H1 (cell line): Measurements from ENCODE around the gene ROR1. TPM values are rescaled to one million over a fixed set of nuclear protein-coding genes. Genes with fewer than 3 reads are reported as not detected.

Experiments used
- CTCF ChIA-PET: fragments of 300-600 bp; sonication (Branson Sonifier 250); formaldehyde crosslinking; loops from one replicate; lab custom pipeline; 2021; ENCODE audit not compliant: partially characterized antibody; lab: Charles Lee
- POLR2A ChIA-PET: fragments of 300-600 bp; sonication (Branson Sonifier 250); formaldehyde crosslinking; loops from one replicate; lab custom pipeline; 2021; ENCODE audit warnings: inconsistent platforms; ENCODE audit not compliant: partially characterized antibody; lab: Charles Lee
- DNase-seq, 2 experiments: peaks; one replicate each; pipeline versions ENCODE4 v3.0.0 to v3.0.0-alpha.2; 2010 to 2022; ENCODE audit warnings: low spot score in 2 of 2, low read depth in 1 of 2, mixed read lengths in 1 of 2
- FAIRE-seq: peaks from 2 replicates; lab custom pipeline; 2011; peaks lifted over from hg19 to GRCh38; lab: Jason Lieb, UNC
- H2AFZ ChIP-seq: 2 replicates; pipeline ENCODE4 v1.8.1; 2012; ENCODE audit warnings: low read length, inconsistent platforms
- H2AK5ac ChIP-seq: 2 replicates; pipeline ENCODE4 v1.6.1; 2013; ENCODE audit warnings: low read depth, low read length
- H2BK120ac ChIP-seq: replicated peaks from 2 replicates; pipeline ENCODE3; 2013; ENCODE audit warnings: low read depth, low read length, inconsistent platforms
- H2BK12ac ChIP-seq: 2 replicates; pipeline ENCODE4 v1.6.1; 2013; ENCODE audit warnings: low read depth, low read length
- H2BK15ac ChIP-seq: 2 replicates; pipeline ENCODE4 v1.6.1; 2013; ENCODE audit warnings: low read length
- H2BK20ac ChIP-seq: 2 replicates; pipeline ENCODE4 v1.6.1; 2013; ENCODE audit warnings: low read length
- H2BK5ac ChIP-seq: 2 replicates; pipeline ENCODE4 v1.6.1; 2013; ENCODE audit warnings: low read depth, low read length
- H3K14ac ChIP-seq: 2 replicates; pipeline ENCODE4 v1.6.1; 2013; ENCODE audit warnings: inconsistent platforms; ENCODE audit not compliant: insufficient read length
- H3K18ac ChIP-seq: 2 replicates; pipeline ENCODE4 v1.6.1; 2013; ENCODE audit warnings: low read length; ENCODE audit errors: extremely low read depth
- H3K23ac ChIP-seq: 2 replicates; pipeline ENCODE4 v1.6.1; 2013; ENCODE audit warnings: inconsistent platforms; ENCODE audit not compliant: insufficient read length
- H3K23me2 ChIP-seq: 2 replicates; pipeline ENCODE4 v1.6.1; 2013; ENCODE audit warnings: low read depth, low read length
- H3K27ac ChIP-seq: 2 replicates; pipeline ENCODE4 v1.6.1; 2011; ENCODE audit warnings: low read depth, low read length, inconsistent platforms
- H3K27me3 ChIP-seq, 4 experiments: replicated peaks in 1 of 4; 1 replicate in 1 of 4; 2 replicates in 3 of 4; pipeline versions ENCODE4 v1.6.1 to v1.8.1; 2011 to 2013; ENCODE audit warnings: low read length in 3 of 4, mild to moderate bottlenecking in 3 of 4, inconsistent platforms in 2 of 4, mixed read lengths in 2 of 4, moderate library complexity in 1 of 4; ENCODE audit not compliant: control insufficient read depth in 3 of 4, insufficient read depth in 3 of 4; ENCODE audit errors: extremely low read depth in 1 of 4
- H3K36me3 ChIP-seq, 4 experiments: 2 replicates each; pipeline versions ENCODE4 v1.6.1 to v1.8.1; 2011 to 2013; ENCODE audit warnings: mild to moderate bottlenecking in 4 of 4, low read length in 3 of 4, moderate library complexity in 2 of 4, control low read depth in 1 of 4, inconsistent platforms in 1 of 4; ENCODE audit not compliant: insufficient read depth in 4 of 4, control insufficient read depth in 2 of 4
- H3K4ac ChIP-seq: replicated peaks from 2 replicates; pipeline ENCODE3; 2013; ENCODE audit warnings: low read length, low read depth, mixed read lengths, inconsistent platforms; ENCODE audit not compliant: insufficient read length
- H3K4me1 ChIP-seq, 4 experiments: replicated peaks in 1 of 4; 1 replicate in 1 of 4; 2 replicates in 3 of 4; pipeline versions ENCODE4 v1.6.1 to v1.8.1; 2011 to 2013; ENCODE audit warnings: low read length in 3 of 4, inconsistent platforms in 2 of 4, mixed read lengths in 1 of 4; ENCODE audit not compliant: insufficient read depth in 4 of 4, control insufficient read depth in 3 of 4
- H3K4me2 ChIP-seq, 2 experiments: 2 replicates each; pipeline versions ENCODE4 v1.6.1 to v1.8.1; 2011 to 2013; ENCODE audit warnings: low read depth in 2 of 2, low read length in 2 of 2, control low read depth in 1 of 2, inconsistent platforms in 1 of 2, mild to moderate bottlenecking in 1 of 2; ENCODE audit not compliant: insufficient read depth in 1 of 2
- H3K4me3 ChIP-seq, 4 experiments: fragments of 200-600, 300-600 bp in 1 of 4; sonication (generic), shearing (Covaris generic), sonication (Bioruptor Twin) in 1 of 4; 2 replicates each; pipeline versions ENCODE4 v1.5.1 to v1.8.1; 2011 to 2016; ENCODE audit warnings: low read length in 4 of 4, low read depth in 3 of 4, control low read depth in 2 of 4, inconsistent platforms in 2 of 4, mild to moderate bottlenecking in 2 of 4, mixed read lengths in 1 of 4, moderate library complexity in 1 of 4; ENCODE audit not compliant: insufficient read depth in 2 of 4; ENCODE audit errors: extremely low read depth in 1 of 4
- H3K56ac ChIP-seq: replicated peaks from 2 replicates; pipeline ENCODE3; 2013; ENCODE audit warnings: low read depth, mild to moderate bottlenecking, mixed read lengths, low read length, inconsistent platforms; ENCODE audit not compliant: insufficient read length
- H3K79me1 ChIP-seq: 2 replicates; pipeline ENCODE4 v1.6.1; 2013; ENCODE audit warnings: low read depth, low read length, control low read depth
- H3K79me2 ChIP-seq, 2 experiments: 2 replicates each; pipeline versions ENCODE4 v1.6.1 to v1.8.1; 2012 to 2013; ENCODE audit warnings: low read length in 2 of 2, mild to moderate bottlenecking in 2 of 2, inconsistent platforms in 1 of 2; ENCODE audit not compliant: insufficient read depth in 2 of 2, control insufficient read depth in 1 of 2
- H3K9ac ChIP-seq, 4 experiments: replicated peaks in 1 of 4; 1 replicate in 1 of 4; 2 replicates in 3 of 4; pipeline versions ENCODE4 v1.6.1 to v1.8.1; 2011 to 2013; ENCODE audit warnings: low read depth in 3 of 4, low read length in 3 of 4, control low read depth in 2 of 4, mild to moderate bottlenecking in 2 of 4, moderate library complexity in 2 of 4, inconsistent platforms in 1 of 4; ENCODE audit errors: extremely low read depth in 1 of 4
- H3K9me3 ChIP-seq, 2 experiments: 2 replicates each; pipeline versions ENCODE4 v1.6.1 to v1.8.1; 2012 to 2013; ENCODE audit warnings: mild to moderate bottlenecking in 2 of 2, moderate library complexity in 2 of 2, control low read depth in 1 of 2, inconsistent platforms in 1 of 2, low read depth in 1 of 2, low read length in 1 of 2, mixed read lengths in 1 of 2; ENCODE audit not compliant: insufficient read depth in 2 of 2
- H4K20me1 ChIP-seq, 2 experiments: replicated peaks in 1 of 2; 2 replicates each; pipeline versions ENCODE3 to v1.8.1; 2011 to 2013; ENCODE audit warnings: inconsistent platforms in 2 of 2, low read length in 2 of 2, mild to moderate bottlenecking in 1 of 2; ENCODE audit not compliant: insufficient read depth in 2 of 2, control insufficient read depth in 1 of 2
- H4K5ac ChIP-seq: 2 replicates; pipeline ENCODE4 v1.6.1; 2013; ENCODE audit warnings: low read length, low read depth, mixed read lengths, inconsistent platforms; ENCODE audit not compliant: insufficient read length
- H4K8ac ChIP-seq: 2 replicates; pipeline ENCODE4 v1.8.0; 2013; ENCODE audit warnings: mild to moderate bottlenecking, moderate library complexity, low read length, inconsistent platforms; ENCODE audit not compliant: insufficient read depth; ENCODE audit errors: extremely low read depth
- H4K91ac ChIP-seq: replicated peaks from 2 replicates; pipeline ENCODE3; 2013; ENCODE audit warnings: low read length, mixed read lengths, inconsistent platforms; ENCODE audit not compliant: insufficient read length
- SUZ12 ChIP-seq: fragments of 200-600 bp; sonication (generic); IDR thresholded peaks from 2 replicates; pipeline ENCODE4 v1.6.1; 2012; ENCODE audit warnings: mild to moderate bottlenecking, inconsistent platforms, low read length, moderate library complexity, mixed read lengths
- WGBS, 2 experiments: shearing (Covaris generic) in 1 of 2; methylation state at CpG; one replicate each; pipeline versions ENCODE4 v1.1.6 to v1.1.7; 2013 to 2015; ENCODE audit warnings: low lambda C conversion rate in 2 of 2, mixed read lengths in 2 of 2, inconsistent platforms in 1 of 2, low coverage in 1 of 2, missing lambda C conversion rate in 1 of 2; ENCODE audit not compliant: insufficient replicate concordance in 2 of 2, insufficient coverage in 1 of 2, insufficient read length in 1 of 2; ENCODE audit errors: extremely low coverage in 1 of 2, missing lambda C conversion rate in 1 of 2; 5-methylcytosine and 5-hydroxymethylcytosine counted together
- polyA plus RNA-seq, 7 experiments: library from polyadenylated mRNA; depleted of rRNA in 3 of 7; stranded (reverse) in 5 of 7; unstranded in 2 of 7; fragments of >200 nt in 5 of 7; fragments of 200-250 nt in 2 of 7; gene quantifications; 1 replicate in 5 of 7; 2 replicates in 1 of 7; 4 replicates in 1 of 7; pipeline versions ENCODE4 v1.2.1 to v1.2.3, GENCODE V29; 2011 to 2013; ENCODE audit warnings: missing spikeins in 2 of 7, mixed read lengths in 2 of 7
- total RNA-seq: library from RNA; stranded (reverse); fragmentation: NEBNext Ultra II Directional; extraction: Animal tissue kit (Norgen Biotek cat#: 25700); gene quantifications from 2 replicates; pipeline ENCODE4 v1.2.1, GENCODE V29; 2021

Gene ROR1
- total and polyA plus RNA-seq, 2 of the 8 experiments (the other 6 are each of a cell fraction or from before 2014, with no cell fraction given): 33.6 to 73.6 TPM

DNA sequence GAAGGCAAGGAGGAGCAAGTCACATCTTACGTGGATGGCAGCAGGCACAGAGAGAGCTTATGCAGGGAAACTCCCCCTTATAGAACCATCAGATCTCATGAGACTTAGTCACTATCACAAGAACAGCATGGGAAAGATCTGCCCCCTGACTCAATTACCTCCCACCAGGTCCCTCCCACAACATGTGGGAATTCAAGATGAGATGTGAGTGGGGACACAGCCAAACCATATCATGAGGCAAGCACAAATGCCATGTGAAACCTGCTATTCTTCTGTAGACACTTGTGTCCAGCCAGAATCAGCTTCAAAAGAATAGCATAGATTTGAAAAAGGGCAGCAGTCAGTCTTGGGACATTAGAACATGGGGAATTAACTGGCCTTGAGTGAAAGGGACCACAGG, 397.4 kb downstream of the ROR1 start:
- Histone ChIP-seq H2BK120ac (no peak overlapping the region), H2BK20ac (no peak overlapping the region), H2AK5ac (no peak overlapping the region), H3K4me3 (no peak overlapping the region), H3K23ac (no peak overlapping the region), H3K4me1 (peaks cover 0 to 3% (median 0%) of the 10 kb centered on the region in 4 experiments; a peak in 2 of 7 replicates), H3K27ac (no peak overlapping the region), H3K56ac (no peak overlapping the region), H3K79me1 (no peaks in the 10 kb centered on the region), H3K4ac (no peak overlapping the region), H4K20me1 (no peaks in the 10 kb centered on the region), H2BK5ac (no peak overlapping the region), H2BK12ac (no peak overlapping the region), H3K4me2 (no peak overlapping the region), H3K36me3 (peaks cover 0 to 39% (median 21%) of the 10 kb centered on the region in 4 experiments; a peak in 6 of 8 replicates), H3K14ac (no peak overlapping the region), H2BK15ac (no peak overlapping the region), H3K18ac (no peak overlapping the region), H3K27me3 (no peaks in the 10 kb centered on the region), H4K8ac (no peak overlapping the region), H3K9me3 (peaks cover 9 to 11% of the 10 kb centered on the region in 2 experiments; a peak in 2 of 4 replicates), H3K79me2 (no peaks in the 10 kb centered on the region), H4K5ac (no peak overlapping the region), H3K23me2 (no peaks in the 10 kb centered on the region), H2AFZ (no peak overlapping the region), H3K9ac (no peak overlapping the region), H4K91ac (no peak overlapping the region)
- POLR2A ChIA-PET: no interaction called here
- WGBS, 2 experiments: 92% methylated on average over 1 of the region's 1 CpG; no CpG with 5 or more reads in 1 of the 2 experiments
- DNase-seq (no peak), FAIRE-seq (no peak)
- CTCF ChIA-PET: interaction anchor here (1.1 kb wide), 1 partner anchor 11 kb away, joined by 3 read pairs; no protein-coding TSS in a partner anchor
- no peak for TF ChIP-seq SUZ12
